MM.1S (cell line): ENCODE measurements around the gene CRADD.

Experiments
- DNase-seq: peaks from one replicate; pipeline ENCODE4 v3.0.0-alpha.2; 2015
- H2AFZ ChIP-seq: fragments of 300-600 bp; sonication (generic); 2 replicates; pipeline ENCODE4 v1.6.0; 2016; ENCODE audit warnings: antibody characterized with exemption, low read length
- H3F3A ChIP-seq: fragments of 300-600 bp; sonication (generic); 2 replicates; pipeline ENCODE4 v1.6.1; 2016; ENCODE audit warnings: mild to moderate bottlenecking, antibody characterized with exemption, low read length, moderate library complexity, mixed read lengths; ENCODE audit not compliant: insufficient read depth
- H3K27ac ChIP-seq: fragments of 300-600 bp; sonication (generic); 2 replicates; pipeline ENCODE4 v1.5.1; 2016; ENCODE audit warnings: mild to moderate bottlenecking, low read length
- H3K27me3 ChIP-seq: fragments of 300-600 bp; sonication (generic); replicated peaks from 2 replicates; pipeline ENCODE4 v1.6.0; 2016; ENCODE audit warnings: low read length; ENCODE audit not compliant: insufficient read depth
- H3K36me3 ChIP-seq: fragments of 300-600 bp; sonication (generic); replicated peaks from 2 replicates; pipeline ENCODE4 v1.6.1; 2016; ENCODE audit warnings: mild to moderate bottlenecking, low read length, mixed read lengths; ENCODE audit not compliant: insufficient read depth
- H3K4me1 ChIP-seq: fragments of 300-600 bp; sonication (generic); 2 replicates; pipeline ENCODE4 v1.6.1; 2016; ENCODE audit warnings: low read length, mixed read lengths
- H3K4me2 ChIP-seq: fragments of 300-600 bp; sonication (generic); 2 replicates; pipeline ENCODE4 v1.6.0; 2016; ENCODE audit warnings: low read depth, low read length
- H3K4me3 ChIP-seq: fragments of 300-600 bp; sonication (generic); 2 replicates; pipeline ENCODE4 v1.5.1; 2016; ENCODE audit warnings: low read length, mixed read lengths
- H3K79me2 ChIP-seq: fragments of 300-600 bp; sonication (generic); 2 replicates; pipeline ENCODE4 v1.6.1; 2016; ENCODE audit warnings: mixed run types, low read length, mixed read lengths
- H3K9ac ChIP-seq: fragments of 300-600 bp; sonication (generic); 2 replicates; pipeline ENCODE4 v1.6.1; 2016; ENCODE audit warnings: low read length, mixed read lengths
- H3K9me2 ChIP-seq: fragments of 300-600 bp; sonication (generic); replicated peaks from 2 replicates; pipeline ENCODE4 v1.6.1; 2016; ENCODE audit warnings: mild to moderate bottlenecking, low read length, mixed read lengths; ENCODE audit not compliant: insufficient read depth
- H3K9me3 ChIP-seq: fragments of 300-600 bp; sonication (generic); replicated peaks from 2 replicates; pipeline ENCODE4 v1.6.1; 2016; ENCODE audit warnings: mild to moderate bottlenecking, low read length, mixed read lengths; ENCODE audit not compliant: insufficient read depth
- H4K20me1 ChIP-seq: fragments of 300-600 bp; sonication (generic); 2 replicates; pipeline ENCODE4 v1.6.1; 2016; ENCODE audit warnings: mild to moderate bottlenecking, low read length, moderate library complexity, mixed read lengths; ENCODE audit not compliant: insufficient read depth
- CTCF ChIP-seq: fragments of 300-600 bp; sonication (generic); IDR thresholded peaks from 2 replicates; pipeline ENCODE4 v1.5.1; 2016; ENCODE audit warnings: antibody characterized with exemption, low read length, mixed read lengths
- EZH2 ChIP-seq: fragments of 300-600 bp; sonication (generic); optimal IDR thresholded peaks from 2 replicates; pipeline ENCODE3; 2017; ENCODE audit warnings: low read depth, mild to moderate bottlenecking, antibody characterized with exemption, low read length, mixed read lengths
- EZH2phosphoT487 ChIP-seq: fragments of 300-600 bp; sonication (generic); IDR thresholded peaks from 2 replicates; pipeline ENCODE4 v1.6.1; 2018; ENCODE audit warnings: antibody characterized with exemption, low read length

The CRADD gene

GRCh38 chr12:93677195-93678064 lies at the start of gene CRADD:
Gene CRADD, plus strand, starts transcription at chr12:93677375.
- H3K27ac ChIP-seq = peak within 1 kb of the TSS; percentile 90
- H3K9ac ChIP-seq = peak within 1 kb of the TSS; percentile 91
- peaks cover 10% of the 10 kb centered on the region; the same call in 1 of the 2 replicates for H3F3A ChIP-seq
- H4K20me1 ChIP-seq = no peaks in the 10 kb centered on the region
- peak; percentile 91 for DNase-seq
- H2AFZ ChIP-seq = peak within 1 kb of the TSS; percentile 95
- H3K79me2 ChIP-seq = peaks cover 9% of the 10 kb centered on the region
- peaks cover 17% of the 10 kb centered on the region for H3K4me1 ChIP-seq
- H3K9me3 ChIP-seq = no peaks in the 10 kb centered on the region
- no peaks in the 10 kb centered on the region for H3K36me3 ChIP-seq
- H3K9me2 ChIP-seq = no peaks in the 10 kb centered on the region
- H3K4me3 ChIP-seq = peak within 1 kb of the TSS; percentile 82
- no peaks in the 10 kb centered on the region for H3K27me3 ChIP-seq
- H3K4me2 ChIP-seq = peak within 1 kb of the TSS; percentile 74
- peak; percentile 12; the same call in 1 of the 2 replicates for TF ChIP-seq CTCF
- TF ChIP-seq EZH2phosphoT487 = no peak
- no peak for TF ChIP-seq EZH2

- Histone ChIP-seq H3K4me3 (no peak overlapping the region), H3K27me3 (no peaks in the 10 kb centered on the region), H3K4me2 (no peak overlapping the region), H3K9me2 (no peaks in the 10 kb centered on the region), H2AFZ (no peak overlapping the region), H3K79me2 (no peaks in the 10 kb centered on the region), H3K27ac (no peak overlapping the region), H4K20me1 (no peaks in the 10 kb centered on the region), H3K36me3 (no peaks in the 10 kb centered on the region), H3K4me1 (no peaks in the 10 kb centered on the region), H3F3A (no peaks in the 10 kb centered on the region), H3K9ac (no peak overlapping the region), H3K9me3 (no peaks in the 10 kb centered on the region)
- TF ChIP-seq CTCF (no peak), EZH2 (no peak), EZH2phosphoT487 (no peak)
- no peak for DNase-seq
Measured at GRCh38 chr12:93632383-93632782, 44.8 kb upstream of the CRADD start.

- Histone ChIP-seq H3K27ac (no peak overlapping the region), H3K4me2 (no peak overlapping the region), H3K9ac (no peak overlapping the region), H3F3A (no peaks in the 10 kb centered on the region), H4K20me1 (no peaks in the 10 kb centered on the region), H3K79me2 (no peaks in the 10 kb centered on the region), H2AFZ (no peak overlapping the region), H3K9me2 (no peaks in the 10 kb centered on the region), H3K4me3 (no peak overlapping the region), H3K27me3 (no peaks in the 10 kb centered on the region), H3K4me1 (no peaks in the 10 kb centered on the region), H3K9me3 (no peaks in the 10 kb centered on the region), H3K36me3 (no peaks in the 10 kb centered on the region)
- no peak for TF ChIP-seq EZH2phosphoT487
- TF ChIP-seq EZH2 = no peak
- no peak for TF ChIP-seq CTCF
- DNase-seq = no peak
Measured at GRCh38 chr12:93634416-93634815, 42.8 kb upstream of the CRADD start.
